ENCODE data around the gene SLC5A3. TPM values are rescaled to one million over a fixed set of nuclear protein-coding genes. Genes with fewer than 3 reads are reported as not detected.
A peak's percentile ranks its signal among the peaks of the same experiment; 100 is the strongest.

Gene SLC5A3
- total and polyA plus RNA-seq, 2 donors (not counting 1 experiment from before 2014, with no cell fraction given): 1.2 to 16.7 TPM

DNA sequence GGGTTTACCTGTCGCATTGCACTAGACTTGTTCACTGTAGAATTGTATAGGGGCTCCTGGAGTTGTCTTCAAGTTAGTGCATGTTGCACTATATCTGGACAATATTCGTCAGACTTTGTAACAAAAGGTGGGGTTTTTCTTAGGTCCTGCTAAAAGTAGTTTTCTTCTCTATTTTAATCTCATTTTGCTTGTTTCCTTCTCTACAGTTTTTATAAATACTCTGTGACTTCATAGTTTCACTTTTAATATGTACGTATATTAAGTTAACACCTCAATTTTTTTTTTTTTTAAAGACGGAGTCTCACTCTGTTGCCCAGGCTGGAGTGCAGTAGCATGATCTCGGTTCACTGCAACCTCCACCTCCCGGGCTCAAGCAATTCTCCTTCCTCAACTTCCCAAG is 26.5 kb upstream of the SLC5A3 start:
- Mint-ChIP-seq H3K27ac (peak overlapping the region; percentile 56), H3K27me3 (no peaks in the 10 kb centered on the region), H3K4me1 (peaks cover 10% of the 10 kb centered on the region), H3K4me3 (peak overlapping the region; percentile 66), H3K9me3 (ENCODE audit: insufficient read depth) (no peaks in the 10 kb centered on the region)
- POLR2A ChIA-PET: interaction anchor here (0.6 kb wide), 1 partner anchor 76 kb away, joined by 3 read pairs; no protein-coding TSS in a partner anchor
- Histone ChIP-seq H3K9ac (ENCODE audit: low read length) (peak overlapping the region; percentile 19), H3K9me3 (ENCODE audit: control extremely low read depth in 1 of 3, control insufficient read depth in 2 of 3, insufficient read depth in 1 of 3, low read length in 2 of 3) (no peaks in the 10 kb centered on the region), H2AFZ (ENCODE audit: insufficient read depth, low read depth, low read length, poor library complexity, severe bottlenecking) (peak overlapping the region; percentile 29), H3K27me3 (replicated peaks in 1 of 4; ENCODE audit: control extremely low read depth in 1 of 4, control insufficient read depth in 3 of 4, insufficient read depth in 4 of 4, low read length in 3 of 4) (no peaks in the 10 kb centered on the region), H3K36me3 (replicated peaks in 1 of 2; ENCODE audit: control extremely low read depth in 1 of 2, control insufficient read depth in 1 of 2, extremely low read depth in 1 of 2, insufficient read depth in 2 of 2, low read length in 1 of 2) (no peaks in the 10 kb centered on the region), H4K20me1 (ENCODE audit: control insufficient read depth, insufficient read depth, low read length, poor library complexity, severe bottlenecking) (no peaks in the 10 kb centered on the region), H3K4me3 (ENCODE audit: control extremely low read depth in 1 of 5, extremely low read depth in 1 of 5, insufficient read depth in 1 of 5, low read depth in 2 of 5, low read length in 4 of 5) (peak overlapping the region in 2 of 5 experiments; percentile 6 to 41), H3K4me2 (replicated peaks; ENCODE audit: low read depth, low read length, poor library complexity, severe bottlenecking) (peak overlapping the region; percentile 47), H3K4me1 (ENCODE audit: control insufficient read depth in 2 of 2, insufficient read depth in 2 of 2, low read length in 2 of 2) (peaks cover 3 to 4% of the 10 kb centered on the region in 2 donors), H3K27ac (ENCODE audit: low read length in 2 of 2) (peak overlapping the region in 1 of 2 donors; percentile 13), H3K79me2 (ENCODE audit: control insufficient read depth, insufficient read depth, low read length) (no peaks in the 10 kb centered on the region)
- DNase-seq (peak; percentile 22), ATAC-seq (ENCODE audit: low read depth) (peak; percentile 51)
- TF ChIP-seq, protein P1, sequence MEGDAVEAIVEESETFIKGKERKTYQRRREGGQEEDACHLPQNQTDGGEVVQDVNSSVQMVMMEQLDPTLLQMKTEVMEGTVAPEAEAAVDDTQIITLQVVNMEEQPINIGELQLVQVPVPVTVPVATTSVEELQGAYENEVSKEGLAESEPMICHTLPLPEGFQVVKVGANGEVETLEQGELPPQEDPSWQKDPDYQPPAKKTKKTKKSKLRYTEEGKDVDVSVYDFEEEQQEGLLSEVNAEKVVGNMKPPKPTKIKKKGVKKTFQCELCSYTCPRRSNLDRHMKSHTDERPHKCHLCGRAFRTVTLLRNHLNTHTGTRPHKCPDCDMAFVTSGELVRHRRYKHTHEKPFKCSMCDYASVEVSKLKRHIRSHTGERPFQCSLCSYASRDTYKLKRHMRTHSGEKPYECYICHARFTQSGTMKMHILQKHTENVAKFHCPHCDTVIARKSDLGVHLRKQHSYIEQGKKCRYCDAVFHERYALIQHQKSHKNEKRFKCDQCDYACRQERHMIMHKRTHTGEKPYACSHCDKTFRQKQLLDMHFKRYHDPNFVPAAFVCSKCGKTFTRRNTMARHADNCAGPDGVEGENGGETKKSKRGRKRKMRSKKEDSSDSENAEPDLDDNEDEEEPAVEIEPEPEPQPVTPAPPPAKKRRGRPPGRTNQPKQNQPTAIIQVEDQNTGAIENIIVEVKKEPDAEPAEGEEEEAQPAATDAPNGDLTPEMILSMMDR (IDR thresholded peaks at IDR 0.05): no peak
- TF ChIP-seq EZH2 (IDR thresholded peaks at IDR 0.05; ENCODE audit: borderline replicate concordance, insufficient read depth, low read depth, low read length, poor library complexity, severe bottlenecking): no peak
- intact Hi-C loops (cut with micrococcal nuclease): no loop called here
- WGBS (ENCODE audit: insufficient coverage): 100% methylated on average over 1 of the region's 6 CpGs
- CTCF ChIA-PET: interaction anchor here (0.7 kb wide), 1 partner anchor 70 kb away, joined by 4 read pairs; no protein-coding TSS in a partner anchor

DNA sequence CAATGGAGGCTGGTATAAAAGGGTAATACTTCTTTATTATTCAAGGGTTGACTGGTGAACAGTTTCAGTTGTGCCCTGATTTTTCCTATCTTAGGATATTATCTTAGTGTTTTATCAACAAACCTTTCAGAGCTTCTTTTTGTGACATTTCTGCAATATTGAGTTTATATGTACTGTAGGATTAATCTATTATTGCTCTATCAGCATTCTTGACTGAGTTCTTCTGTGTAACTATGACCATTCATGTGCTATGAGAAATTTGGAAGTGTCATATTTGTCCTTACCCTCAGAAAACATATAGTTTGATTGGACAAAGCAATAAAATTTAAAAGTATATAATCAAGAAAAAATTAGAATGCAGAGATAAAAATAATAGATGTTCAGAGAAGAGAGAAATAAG is 25.5 kb upstream of the SLC5A3 start:
- no peaks in the 10 kb centered on the region for H3K27me3 Mint-ChIP-seq
- peaks cover 10% of the 10 kb centered on the region for H3K4me1 Mint-ChIP-seq
- no peaks in the 10 kb centered on the region for H3K9me3 ChIP-seq (ENCODE audit: control extremely low read depth in 1 of 3, control insufficient read depth in 2 of 3, insufficient read depth in 1 of 3, low read length in 2 of 3)
- no peaks in the 10 kb centered on the region for H3K79me2 ChIP-seq (ENCODE audit: control insufficient read depth, insufficient read depth, low read length)
- no peak overlapping the region for H3K4me3 Mint-ChIP-seq
- H4K20me1 ChIP-seq (ENCODE audit: control insufficient read depth, insufficient read depth, low read length, poor library complexity, severe bottlenecking): no peaks in the 10 kb centered on the region
- peaks cover 3 to 4% of the 10 kb centered on the region in 2 donors for H3K4me1 ChIP-seq (ENCODE audit: control insufficient read depth in 2 of 2, insufficient read depth in 2 of 2, low read length in 2 of 2)
- no peak for DNase-seq
- ChIA-PET CTCF (no interaction called here), POLR2A (no interaction called here)
- H3K27me3 ChIP-seq (replicated peaks in 1 of 4; ENCODE audit: control extremely low read depth in 1 of 4, control insufficient read depth in 3 of 4, insufficient read depth in 4 of 4, low read length in 3 of 4): no peaks in the 10 kb centered on the region
- ATAC-seq (ENCODE audit: low read depth): no peak
- TF ChIP-seq, protein P1 (IDR thresholded peaks at IDR 0.05): no peak
- no peak for TF ChIP-seq EZH2 (IDR thresholded peaks at IDR 0.05; ENCODE audit: borderline replicate concordance, insufficient read depth, low read depth, low read length, poor library complexity, severe bottlenecking)
- no peaks in the 10 kb centered on the region for H3K36me3 ChIP-seq (replicated peaks in 1 of 2; ENCODE audit: control extremely low read depth in 1 of 2, control insufficient read depth in 1 of 2, extremely low read depth in 1 of 2, insufficient read depth in 2 of 2, low read length in 1 of 2)
- intact Hi-C loops (cut with micrococcal nuclease): no loop called here
- H3K27ac Mint-ChIP-seq: no peak overlapping the region
- H3K27ac ChIP-seq (ENCODE audit: low read length in 2 of 2): no peak overlapping the region
- H3K4me2 ChIP-seq (replicated peaks; ENCODE audit: low read depth, low read length, poor library complexity, severe bottlenecking): no peak overlapping the region
- no peak overlapping the region for H2AFZ ChIP-seq (ENCODE audit: insufficient read depth, low read depth, low read length, poor library complexity, severe bottlenecking)
- no peak overlapping the region for H3K9ac ChIP-seq (ENCODE audit: low read length)
- no peak overlapping the region for H3K4me3 ChIP-seq (ENCODE audit: control extremely low read depth in 1 of 5, extremely low read depth in 1 of 5, insufficient read depth in 1 of 5, low read depth in 2 of 5, low read length in 4 of 5)
- H3K9me3 Mint-ChIP-seq (ENCODE audit: insufficient read depth): no peaks in the 10 kb centered on the region

Measured in B cell (primary cell).